DMS53 treated with DMSO at 0.1 percent for 48 hours (cell line): ENCODE results near the gene TSLP.

Source experiments
- DNase-seq: peaks from one replicate; lab custom pipeline; 2025; ENCODE audit not compliant: unreplicated experiment; lab: John Stamatoyannopoulos, UW

TSLP gene

GRCh38 chr5:111095982-111096381 is 24.5 kb downstream of the TSLP start:
- no peak for DNase-seq

GRCh38 chr5:111099058-111099778 is 27.7 kb downstream of the TSLP start:
- no peak for DNase-seq

- DNase-seq, result no peak
Observed at GRCh38 chr5:111106320-111106948, 34.9 kb downstream of the TSLP start.

GRCh38 chr5:111107371-111107770 is 35.9 kb downstream of the TSLP start:
- no peak for DNase-seq

- DNase-seq, result no peak
Observed at GRCh38 chr5:111111956-111112355, 40.4 kb downstream of the TSLP start.

- DNase-seq, result no peak
Observed at GRCh38 chr5:111113678-111114077, 42.2 kb downstream of the TSLP start.

- no peak for DNase-seq
Observed at GRCh38 chr5:111115229-111115628, 43.7 kb downstream of the TSLP start.

GRCh38 chr5:111116550-111116949 is 45.0 kb downstream of the TSLP start:
- no peak for DNase-seq

- DNase-seq, result no peak
Observed at GRCh38 chr5:111117136-111117535, 45.6 kb downstream of the TSLP start.

GRCh38 chr5:111119221-111119620 is 47.7 kb downstream of the TSLP start:
- DNase-seq, result no peak

- DNase-seq, result no peak
Observed at GRCh38 chr5:111119856-111120255, 48.3 kb downstream of the TSLP start.

GRCh38 chr5:111120911-111121310 is 49.4 kb downstream of the TSLP start:
- no peak for DNase-seq

- DNase-seq, result no peak
Observed at GRCh38 chr5:111121926-111122325, 50.4 kb downstream of the TSLP start.

GRCh38 chr5:111122398-111122797 is 50.9 kb downstream of the TSLP start:
- no peak for DNase-seq

GRCh38 chr5:111124793-111125192 is 53.3 kb downstream of the TSLP start:
- DNase-seq, result no peak

GRCh38 chr5:111126896-111127295 is 55.4 kb downstream of the TSLP start:
- DNase-seq, result no peak
